H1 (cell line): Measurements from ENCODE around the gene GNAI2.

Source experiments
- CREB1 ChIP-seq: IDR thresholded peaks from 2 replicates; pipeline ENCODE4 v1.6.1; 2012; ENCODE audit warnings: inconsistent platforms
- FOSL1 ChIP-seq: IDR thresholded peaks from 2 replicates; pipeline ENCODE4 v1.6.1; 2011; ENCODE audit warnings: mild to moderate bottlenecking, low read depth, low read length, moderate library complexity; ENCODE audit not compliant: insufficient read depth
- MAFK ChIP-seq: IDR thresholded peaks from 2 replicates; pipeline ENCODE4 v1.6.1; 2012; ENCODE audit warnings: low read depth, mild to moderate bottlenecking, improper control_type of control experiment, low read length
- NRF1 ChIP-seq: IDR thresholded peaks from 2 replicates; pipeline ENCODE4 v1.6.1; 2011; ENCODE audit warnings: mild to moderate bottlenecking, low read depth, low read length, improper control_type of control experiment
- PHF8 ChIP-seq: fragments of 200-600 bp; sonication (generic); conservative IDR thresholded peaks from 2 replicates; pipeline ENCODE4 v1.7.1; 2012; ENCODE audit warnings: low read depth, mild to moderate bottlenecking, inconsistent platforms, low read length, moderate library complexity
- RNF2 ChIP-seq: fragments of 200-900, 300-1000 bp; sonication (generic); IDR thresholded peaks from 2 replicates; pipeline ENCODE4 v1.7.1; 2016; ENCODE audit warnings: borderline replicate concordance, low read depth, mild to moderate bottlenecking, antibody characterized with exemption, low read length; ENCODE audit not compliant: poor library complexity, severe bottlenecking; ENCODE audit errors: missing control alignments
- TAF1 ChIP-seq: IDR thresholded peaks from 2 replicates; pipeline ENCODE4 v1.6.1; 2011; ENCODE audit warnings: mild to moderate bottlenecking, low read depth, low read length
- YY1 ChIP-seq: IDR thresholded peaks from 2 replicates; pipeline ENCODE4 v1.6.1; 2011; ENCODE audit warnings: low read depth, mild to moderate bottlenecking, low read length
- TF ChIP-seq, protein P1 (sequence below): IDR thresholded peaks from 2 replicates; pipeline ENCODE4 v1.6.1; 2011; ENCODE audit warnings: low read depth, mild to moderate bottlenecking, low read length; ENCODE audit not compliant: insufficient read depth
- TF ChIP-seq, protein P2 (sequence below), 3 experiments: IDR thresholded peaks; 1 replicate in 2 of 3; 2 replicates in 1 of 3; pipeline versions ENCODE4 v1.5.1 to v1.6.1; 2011; ENCODE audit warnings: low read length in 3 of 3, mild to moderate bottlenecking in 3 of 3, inconsistent platforms in 2 of 3, low read depth in 1 of 3, moderate library complexity in 1 of 3; ENCODE audit not compliant: insufficient read depth in 1 of 3; ENCODE audit errors: control extremely low read depth in 1 of 3

DNA sequence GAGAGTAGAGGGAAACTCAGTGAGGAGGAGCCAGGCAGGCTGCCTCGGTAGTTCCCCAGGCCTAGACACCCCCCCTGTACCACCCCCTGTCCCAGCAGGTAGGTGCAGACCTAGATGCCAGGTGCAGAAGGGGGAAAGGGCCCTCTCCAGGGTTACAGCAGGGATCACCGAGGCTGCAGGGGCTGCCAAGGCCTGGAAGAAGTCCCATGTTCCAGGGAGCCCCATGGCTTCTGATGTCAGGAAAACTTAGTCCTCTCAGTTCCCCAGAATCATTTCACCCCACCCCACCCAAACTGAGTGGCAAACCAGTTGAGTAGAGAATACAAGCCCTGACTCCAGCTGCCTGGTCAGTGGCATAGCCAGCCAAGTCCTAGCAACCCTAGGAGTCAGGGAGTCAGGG is 25.5 kb downstream of the GNAI2 start:
- TF ChIP-seq, protein P1, sequence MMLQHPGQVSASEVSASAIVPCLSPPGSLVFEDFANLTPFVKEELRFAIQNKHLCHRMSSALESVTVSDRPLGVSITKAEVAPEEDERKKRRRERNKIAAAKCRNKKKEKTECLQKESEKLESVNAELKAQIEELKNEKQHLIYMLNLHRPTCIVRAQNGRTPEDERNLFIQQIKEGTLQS: no peak
- TF ChIP-seq NRF1 (no peak), FOSL1 (no peak), YY1 (no peak), RNF2 (no peak), PHF8 (no peak), TAF1 (no peak), MAFK (no peak), CREB1 (no peak)
- TF ChIP-seq, protein P2, sequence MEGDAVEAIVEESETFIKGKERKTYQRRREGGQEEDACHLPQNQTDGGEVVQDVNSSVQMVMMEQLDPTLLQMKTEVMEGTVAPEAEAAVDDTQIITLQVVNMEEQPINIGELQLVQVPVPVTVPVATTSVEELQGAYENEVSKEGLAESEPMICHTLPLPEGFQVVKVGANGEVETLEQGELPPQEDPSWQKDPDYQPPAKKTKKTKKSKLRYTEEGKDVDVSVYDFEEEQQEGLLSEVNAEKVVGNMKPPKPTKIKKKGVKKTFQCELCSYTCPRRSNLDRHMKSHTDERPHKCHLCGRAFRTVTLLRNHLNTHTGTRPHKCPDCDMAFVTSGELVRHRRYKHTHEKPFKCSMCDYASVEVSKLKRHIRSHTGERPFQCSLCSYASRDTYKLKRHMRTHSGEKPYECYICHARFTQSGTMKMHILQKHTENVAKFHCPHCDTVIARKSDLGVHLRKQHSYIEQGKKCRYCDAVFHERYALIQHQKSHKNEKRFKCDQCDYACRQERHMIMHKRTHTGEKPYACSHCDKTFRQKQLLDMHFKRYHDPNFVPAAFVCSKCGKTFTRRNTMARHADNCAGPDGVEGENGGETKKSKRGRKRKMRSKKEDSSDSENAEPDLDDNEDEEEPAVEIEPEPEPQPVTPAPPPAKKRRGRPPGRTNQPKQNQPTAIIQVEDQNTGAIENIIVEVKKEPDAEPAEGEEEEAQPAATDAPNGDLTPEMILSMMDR (IDR thresholded peaks at IDR 0.05; ENCODE audit: control extremely low read depth in 1 of 3, insufficient read depth in 1 of 3, low read depth in 1 of 3, low read length in 3 of 3): no peak
